SIG-M5 treated with dmso at 0.1 percent for 504 hours (cell line): ENCODE measurements around the gene FAM78A.
"Not testable (repeated sequence)": the region's sequence is repeated elsewhere in the genome, so short reads cannot be mapped to it uniquely, and the experiment has no call there.

Experiments used
- DNase-seq: peaks from one replicate; lab custom pipeline; 2025; ENCODE audit not compliant: unreplicated experiment; lab: John Stamatoyannopoulos, UW

FAM78A gene

DNA sequence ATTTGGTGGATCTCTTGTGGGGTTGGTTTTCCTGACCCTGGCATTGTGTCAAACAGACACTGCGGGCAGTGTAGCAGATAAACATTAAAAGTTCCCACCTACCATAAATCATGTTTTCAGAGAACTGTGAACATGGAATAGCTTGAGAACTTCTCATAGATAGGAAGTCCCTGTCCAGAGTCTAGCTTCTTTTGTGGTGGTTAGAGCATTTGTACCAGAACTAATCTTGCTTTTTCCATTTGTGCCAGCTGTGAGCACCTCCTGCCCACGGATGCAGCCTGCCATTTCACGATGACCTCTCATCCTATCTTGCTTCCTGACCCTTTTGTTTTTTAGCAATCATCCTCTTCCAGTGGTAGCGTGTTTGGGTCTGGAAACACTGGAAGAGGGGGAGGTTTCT lies 61.4 kb downstream of the FAM78A start:
- no peak for DNase-seq

DNA sequence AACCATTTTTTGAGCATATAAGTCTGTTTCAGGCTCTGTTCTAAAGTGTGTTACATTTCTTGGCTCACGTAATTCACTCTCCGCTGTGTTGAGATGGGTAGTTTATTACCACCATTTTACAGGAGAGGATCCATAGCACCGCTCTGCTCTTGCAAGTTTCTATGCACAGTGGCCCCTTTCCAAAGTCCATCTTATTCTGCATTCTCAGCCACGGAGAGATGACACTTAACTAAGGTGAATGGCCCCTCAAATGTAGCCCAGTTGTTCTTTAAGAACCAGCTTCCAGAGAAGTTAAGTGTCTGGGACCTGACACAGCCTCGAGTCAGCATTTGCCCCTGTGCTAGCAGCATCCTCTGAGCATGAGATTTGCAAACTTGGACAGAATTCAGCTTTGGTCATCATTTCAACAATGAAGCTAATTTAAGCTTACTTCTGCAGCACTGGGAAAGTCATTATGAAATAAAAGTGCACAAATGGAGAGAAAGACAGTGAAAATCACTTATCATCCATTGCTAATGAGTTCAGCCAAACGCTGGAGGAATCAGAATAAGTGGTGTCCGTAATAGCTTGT lies 61.9 kb downstream of the FAM78A start:
- no peak for DNase-seq

DNA sequence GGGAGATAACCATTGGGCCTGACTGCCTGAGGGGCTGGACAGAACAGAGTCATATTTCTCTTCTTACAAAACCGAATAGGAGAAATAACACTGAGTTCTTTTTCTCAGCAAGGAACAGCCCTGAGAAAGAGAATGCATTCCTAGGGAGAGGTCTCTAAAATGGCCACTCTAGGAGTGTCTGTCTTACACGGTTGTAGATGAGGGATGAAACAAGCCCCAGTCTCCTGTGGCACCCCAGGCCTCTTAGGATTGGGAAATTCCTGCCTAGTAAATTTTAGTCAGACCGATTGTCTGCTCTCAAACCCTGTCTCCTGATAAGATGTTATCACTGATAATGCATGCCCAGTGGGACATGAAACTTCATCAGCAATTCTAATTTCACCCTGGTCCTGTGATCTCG lies 64.4 kb downstream of the FAM78A start:
- not testable (repeated sequence) for DNase-seq
